Stimulated activated CD8-positive, alpha-beta memory T cell treated with anti-CD3 and anti-CD28 coated beads, Interleukin-12 subunit alpha, Interleukin-12 subunit beta, amount 100 ng/mL, for 24 hours (primary cell): ENCODE results near the gene SP6.

Experiments used
- DNase-seq: peaks from one replicate; pipeline ENCODE4 v3.0.0-alpha.2; 2020; ENCODE audit errors: extremely low read depth

The SP6 gene

DNA sequence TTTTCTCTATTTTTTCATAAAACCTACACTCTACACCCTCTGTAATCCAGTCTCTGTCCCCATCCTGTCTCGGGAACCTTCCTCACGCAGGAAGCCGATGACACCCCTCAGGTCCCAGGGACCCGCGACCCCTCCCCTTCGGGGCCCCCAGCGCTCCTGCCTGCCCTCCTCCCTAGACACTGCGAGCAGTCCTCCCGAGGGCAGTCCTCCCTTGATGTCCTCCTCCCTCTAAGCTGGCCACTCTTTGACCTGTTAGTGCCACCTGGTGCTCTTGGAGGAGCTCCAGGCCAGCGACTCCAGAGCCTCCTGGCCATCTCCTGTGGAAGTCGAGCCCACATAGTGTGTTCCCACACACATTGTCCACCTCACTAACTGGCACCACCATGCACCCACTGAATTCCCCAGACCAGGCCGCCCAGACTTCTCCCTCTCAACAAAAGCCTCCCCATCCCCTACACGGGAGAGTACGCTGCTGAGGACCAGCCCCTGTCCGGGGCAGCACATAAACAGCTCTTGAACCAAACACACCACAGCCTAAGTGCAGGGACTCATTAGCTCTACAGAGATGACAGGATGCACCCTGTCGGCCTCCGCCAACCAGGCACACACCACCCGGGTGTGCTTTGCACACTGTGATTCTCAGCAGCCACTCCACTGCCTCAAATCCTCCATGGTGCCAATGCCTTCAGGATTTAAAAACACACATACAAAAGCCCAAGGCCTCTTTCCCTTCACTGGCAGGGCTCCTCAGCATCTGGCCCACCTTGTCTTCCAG lies 38.6 kb downstream of the SP6 start:
- DNase-seq: no peak

GRCh38 chr17:47811709-47812108 lies 39.3 kb downstream of the SP6 start:
- no peak for DNase-seq

GRCh38 chr17:47810901-47811635 lies 39.9 kb downstream of the SP6 start:
- DNase-seq: no peak

GRCh38 chr17:47810200-47810821 lies 40.7 kb downstream of the SP6 start:
- DNase-seq: no peak

- DNase-seq: no peak
These were observed 42.0 kb downstream of the SP6 start for GRCh38 chr17:47808830-47809480.

DNA sequence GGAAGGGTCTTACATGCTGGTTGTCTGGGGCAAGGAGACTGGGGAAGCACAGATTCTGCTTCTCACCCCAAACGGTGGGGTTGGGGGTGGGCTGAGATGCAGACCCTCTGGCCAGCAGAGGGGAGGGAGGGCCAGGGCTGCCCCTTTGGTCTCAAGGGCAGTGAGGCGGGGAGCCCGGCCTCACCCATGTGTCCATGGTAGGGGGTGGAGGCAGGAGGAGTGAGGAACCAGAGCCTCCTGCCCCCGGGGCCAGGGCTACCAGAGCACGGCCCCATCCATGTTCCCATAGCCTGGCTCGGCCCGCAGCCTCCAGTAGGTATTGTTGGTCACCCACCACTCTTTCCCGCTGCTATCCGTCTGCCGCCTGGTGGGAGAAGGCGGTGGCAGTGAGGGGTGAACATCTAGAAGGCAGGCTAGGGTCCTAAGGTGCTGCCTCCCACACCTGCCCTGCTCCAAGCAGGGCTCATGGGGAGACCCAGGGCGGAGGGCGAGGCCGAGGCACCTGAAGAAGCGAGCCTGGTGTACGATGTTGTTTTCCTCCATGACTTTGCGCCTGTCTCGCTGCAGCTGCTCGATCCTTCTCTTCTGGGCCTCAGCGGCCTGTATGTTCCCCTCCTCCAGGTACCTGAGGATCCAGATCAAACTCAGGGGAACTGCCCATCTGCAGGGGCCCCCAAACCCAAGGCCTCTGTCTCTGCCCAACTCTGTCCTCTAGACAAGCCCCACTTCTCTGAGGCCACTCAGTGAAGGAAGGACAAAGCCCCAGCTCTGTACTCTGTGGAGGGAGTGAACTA lies 42.7 kb downstream of the SP6 start:
- no peak for DNase-seq

DNA sequence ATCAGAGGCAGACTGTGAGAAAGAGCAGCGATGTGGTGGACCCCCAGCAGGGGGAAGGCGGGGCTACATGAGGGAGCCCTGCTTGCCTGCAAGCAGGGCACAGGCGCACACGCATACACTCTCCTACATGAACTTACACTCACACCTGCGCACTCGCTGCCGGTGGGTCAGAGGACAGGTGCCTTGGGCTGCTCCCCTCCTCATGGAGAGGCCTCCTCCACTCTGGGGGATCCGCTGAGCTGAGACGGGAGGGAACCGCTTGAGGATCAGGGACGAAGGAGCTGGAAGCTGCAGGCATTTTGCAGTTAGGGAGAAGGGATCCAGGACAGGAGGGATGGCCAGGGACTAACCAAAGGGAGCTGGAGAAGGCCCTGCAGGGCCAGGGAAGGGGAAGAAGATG lies 43.5 kb downstream of the SP6 start:
- DNase-seq: no peak

GRCh38 chr17:47806913-47807255 lies 44.1 kb downstream of the SP6 start:
- DNase-seq: no peak

DNA sequence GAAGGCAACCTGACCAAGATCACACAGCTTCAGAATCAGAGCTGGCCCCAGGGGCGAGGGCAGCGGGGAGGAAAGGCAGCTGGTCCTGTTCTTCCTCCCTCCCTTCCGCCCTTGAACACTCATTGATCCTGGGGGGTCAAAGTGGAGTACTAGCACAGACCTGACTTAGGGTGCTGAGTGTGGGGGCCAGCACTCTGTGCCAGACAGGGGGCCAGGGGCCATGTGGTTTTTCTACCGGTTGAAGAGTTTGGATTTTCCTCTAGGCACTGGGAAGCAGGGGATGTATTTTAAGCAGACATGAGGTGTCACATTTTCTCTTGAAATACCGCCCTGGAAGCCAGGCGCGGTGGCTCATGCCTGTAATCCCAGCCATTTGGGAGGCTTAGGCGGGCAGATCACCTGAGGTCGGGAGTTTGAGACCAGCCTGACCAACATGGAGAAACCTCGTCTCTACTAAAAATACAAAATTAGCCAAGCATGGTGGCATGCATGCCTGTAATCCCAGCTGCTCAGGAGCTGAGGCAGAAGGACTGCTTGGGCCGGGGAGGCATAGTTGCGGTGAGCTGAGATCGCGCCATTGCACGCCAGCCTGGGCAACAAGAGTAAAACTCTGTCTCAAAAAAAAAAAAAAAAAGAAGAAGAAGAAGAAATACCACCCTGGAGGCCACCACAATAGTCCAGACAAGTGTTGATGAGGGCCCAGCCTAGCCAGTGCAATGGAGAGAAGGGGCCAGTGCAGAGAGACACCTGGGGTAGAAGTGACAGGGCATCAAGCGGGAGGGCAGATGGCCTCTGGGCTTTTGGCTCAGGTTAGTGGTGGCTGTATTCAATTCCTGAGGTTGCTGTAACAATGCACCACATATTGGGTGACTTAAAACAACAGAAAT lies 44.7 kb downstream of the SP6 start:
- no peak for DNase-seq

DNA sequence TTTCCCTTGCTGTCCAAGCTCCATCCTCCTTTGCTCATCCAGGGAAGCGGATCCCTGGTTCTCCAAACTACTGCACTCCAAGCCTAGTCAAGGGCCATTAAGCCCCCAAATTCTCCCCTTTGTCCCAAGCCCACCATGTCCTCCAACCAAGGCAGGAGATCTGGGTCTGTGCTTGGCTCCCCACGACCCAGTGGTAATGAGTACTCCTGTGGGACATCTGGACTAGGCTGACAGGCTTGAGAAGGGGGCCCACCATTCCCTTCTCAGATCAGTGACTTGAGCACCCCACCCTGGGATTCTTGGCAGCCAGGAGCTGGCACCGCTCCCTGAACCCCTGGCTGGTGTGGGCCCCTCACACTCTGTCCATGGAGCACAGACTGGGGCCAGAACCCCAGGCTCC lies 46.5 kb downstream of the SP6 start:
- DNase-seq: no peak

GRCh38 chr17:47803751-47804150 lies 47.2 kb downstream of the SP6 start:
- no peak for DNase-seq

- no peak for DNase-seq
These were observed 47.8 kb downstream of the SP6 start for GRCh38 chr17:47803201-47803600.

DNA sequence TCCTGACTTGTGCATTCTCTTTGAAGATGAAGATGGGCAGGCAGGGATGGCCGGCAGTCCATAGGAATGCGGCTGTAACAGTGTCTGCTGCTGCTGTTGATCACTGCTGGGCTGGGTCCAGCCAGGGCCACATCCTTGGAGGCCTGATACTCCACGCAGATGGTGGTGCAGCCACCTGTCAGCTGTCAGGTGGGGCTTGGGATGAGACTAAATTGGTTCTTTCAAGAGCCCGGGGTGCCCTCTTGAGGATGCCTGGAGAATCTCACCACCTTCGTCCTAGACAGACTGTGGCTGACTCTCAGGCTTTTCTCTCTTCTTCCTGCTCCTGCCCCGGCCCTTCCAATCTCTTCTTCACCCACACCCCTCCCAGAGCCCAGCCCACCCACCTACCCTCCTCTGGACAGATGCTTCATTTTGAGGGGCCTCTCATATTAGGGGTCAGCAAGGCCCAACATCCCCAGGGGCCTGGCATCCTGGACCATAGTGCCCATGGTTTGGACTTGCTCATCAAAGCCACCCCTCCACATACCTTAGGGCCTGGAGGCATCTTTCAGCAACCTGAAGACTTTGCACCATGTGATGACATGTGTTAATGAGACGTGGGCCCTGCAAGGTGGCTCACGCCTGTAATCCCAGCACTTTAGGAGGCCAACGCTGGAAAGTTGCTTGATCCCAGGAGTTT lies 48.5 kb downstream of the SP6 start:
- peak; percentile 14 for DNase-seq

GRCh38 chr17:47801906-47802305 lies 49.1 kb downstream of the SP6 start:
- no peak for DNase-seq

GRCh38 chr17:47801176-47801765 lies 49.7 kb downstream of the SP6 start:
- no peak for DNase-seq

DNA sequence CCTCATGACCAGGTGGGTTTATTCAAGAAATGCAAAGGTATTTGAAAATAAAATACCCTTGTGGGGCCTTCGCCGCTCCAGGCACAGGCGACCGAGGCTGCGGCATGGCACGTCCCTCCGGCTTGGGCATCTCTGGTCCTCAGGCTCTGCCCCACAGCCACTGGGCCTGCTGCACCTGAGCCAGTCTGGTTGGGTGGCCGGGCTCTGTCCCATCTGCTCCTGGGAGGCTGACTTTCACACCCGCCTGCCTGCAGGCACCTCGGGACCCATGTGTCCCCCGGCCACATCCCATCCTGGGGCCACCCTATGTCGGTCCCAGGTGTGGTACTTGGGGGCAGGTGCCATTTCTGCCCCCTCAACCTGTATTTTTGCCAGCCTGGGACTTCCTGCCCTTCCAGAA lies 50.3 kb downstream of the SP6 start:
- DNase-seq: no peak

DNA sequence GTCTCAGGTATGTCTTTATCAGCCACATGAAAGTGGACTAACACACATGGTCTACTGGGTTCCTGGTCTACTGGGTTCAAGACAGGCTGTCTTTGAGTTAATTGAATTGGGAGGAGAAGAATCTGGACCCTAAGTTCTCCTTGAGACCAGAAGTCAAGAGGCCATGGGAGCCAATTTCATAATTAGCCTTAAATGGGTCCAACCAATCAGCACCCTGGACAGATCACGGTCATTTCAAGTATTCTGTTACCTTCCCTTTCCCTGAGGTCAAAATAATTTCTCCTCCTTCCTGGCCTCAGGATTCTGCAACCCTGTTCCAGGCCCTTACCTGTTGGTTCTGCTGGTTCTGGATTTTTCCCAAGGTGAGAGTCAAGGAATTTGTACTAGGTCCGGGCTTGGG lies 53.2 kb downstream of the SP6 start:
- no peak for DNase-seq
